ENCODE data around the gene HM13. TPM values are rescaled to one million over a fixed set of nuclear protein-coding genes. Genes with fewer than 3 reads are reported as not detected.
"Not testable (repeated sequence)": the region's sequence is repeated elsewhere in the genome, so short reads cannot be mapped to it uniquely, and the experiment has no call there.

HM13 gene
- total RNA-seq, 1 donor from 2014 or later, result 43.7 TPM

DNA sequence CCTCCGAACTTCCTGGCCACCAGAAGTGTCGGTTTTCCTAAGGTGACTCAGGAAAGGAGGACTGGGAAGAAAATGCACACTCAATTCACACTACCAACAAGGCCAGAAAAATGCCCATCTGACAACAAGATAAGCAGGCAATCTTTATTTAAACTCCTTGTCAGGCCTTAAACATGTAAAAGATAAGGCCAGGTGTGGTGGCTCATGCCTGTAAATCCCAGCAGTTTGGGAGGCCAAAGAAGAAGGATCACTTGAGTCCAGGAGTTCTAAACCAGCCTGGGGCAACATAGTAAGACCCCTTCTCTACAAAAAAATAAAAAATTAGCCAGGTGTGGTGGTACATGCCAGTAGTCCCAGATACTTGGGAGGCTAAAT, 83.2 kb downstream of the HM13 start:
- no peak for DNase-seq (ENCODE audit: low spot score)
- intact Hi-C loops (cut with DNase I), result no loop called here

- intact Hi-C loops (cut with DNase I), result no loop called here
- no peak for DNase-seq (ENCODE audit: low spot score)
Measured at GRCh38 chr20:31602431-31602778, 88.2 kb downstream of the HM13 start.

- no peak for DNase-seq (ENCODE audit: low spot score)
- intact Hi-C loops (cut with DNase I), result no loop called here
Measured at GRCh38 chr20:31602779-31603441, 88.7 kb downstream of the HM13 start.

DNA sequence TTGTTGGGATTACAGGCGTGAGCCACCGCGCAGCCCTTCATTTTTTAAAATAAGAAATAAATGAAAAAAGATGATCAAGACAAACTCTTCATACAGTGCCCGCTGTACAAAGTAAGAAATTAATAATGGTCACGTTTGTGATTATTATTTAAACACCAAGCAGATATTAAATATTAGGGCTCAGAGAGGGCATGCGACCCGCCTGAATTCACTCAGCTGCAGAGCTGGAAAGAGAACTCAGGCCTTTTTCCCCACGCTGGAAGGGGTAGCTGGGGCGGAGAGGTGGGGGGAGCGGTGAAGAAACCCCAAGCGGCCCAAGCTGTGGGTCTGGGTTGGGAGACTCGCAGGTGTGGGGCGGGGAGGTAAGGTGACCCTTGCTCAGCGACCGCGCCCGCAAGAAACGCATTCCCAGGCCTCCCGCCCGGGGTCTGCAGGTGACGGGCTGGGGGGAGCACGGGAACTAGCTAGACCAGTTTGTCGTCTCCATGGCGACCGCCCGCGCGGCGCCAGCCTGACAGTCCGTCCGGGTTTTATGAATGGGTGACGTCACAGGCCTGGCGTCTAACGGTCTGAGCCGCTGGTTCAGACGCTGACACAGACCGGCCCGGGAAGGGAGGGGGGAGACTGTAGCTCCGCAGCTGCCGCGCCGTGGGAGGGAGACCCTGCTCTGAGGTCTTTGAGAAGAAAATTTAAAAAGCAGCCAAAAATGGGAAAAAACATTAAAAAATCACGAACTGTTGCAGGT, 89.8 kb downstream of the HM13 start:
- intact Hi-C loops (cut with DNase I), result no loop called here
- peak; percentile 97 for DNase-seq (ENCODE audit: low spot score)

DNA sequence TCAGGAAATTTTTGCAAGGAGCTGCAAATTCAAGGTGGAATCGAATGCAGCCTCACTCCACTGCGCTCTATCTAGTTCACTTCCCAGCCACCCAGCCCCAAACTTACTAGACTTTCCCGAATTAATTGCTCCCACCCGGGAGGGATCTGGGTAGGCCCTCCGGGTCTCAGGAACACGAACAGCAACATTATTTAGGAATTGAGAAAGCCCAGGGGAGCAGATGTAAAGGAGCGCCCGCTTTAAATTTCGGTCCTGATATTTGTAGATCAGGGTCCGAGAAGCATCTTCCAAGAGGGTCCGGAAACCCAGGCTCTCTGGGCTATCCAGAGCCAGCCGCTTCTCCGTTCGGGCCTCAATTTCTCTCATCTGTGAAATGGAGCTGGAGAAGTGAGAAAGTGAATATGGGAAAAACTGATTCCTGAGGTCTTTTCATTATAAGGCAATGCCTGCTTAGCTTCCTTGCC, 90.4 kb downstream of the HM13 start:
- no peak for DNase-seq (ENCODE audit: low spot score)
- intact Hi-C loops (cut with DNase I), result no loop called here

- DNase-seq (ENCODE audit: low spot score), result peak; percentile 98
- intact Hi-C loops (cut with DNase I), result no loop called here
Measured at GRCh38 chr20:31605031-31605901, 91.0 kb downstream of the HM13 start, which contains the start of gene ID1. Gene ID1, plus strand, starts transcription at chr20:31605289. Its CDS starts 99 bp downstream, at chr20:31605388.

- intact Hi-C loops (cut with DNase I), result no loop called here
- no peak for DNase-seq (ENCODE audit: low spot score)
Measured at GRCh38 chr20:31605902-31606803, 91.9 kb downstream of the HM13 start.

DNA sequence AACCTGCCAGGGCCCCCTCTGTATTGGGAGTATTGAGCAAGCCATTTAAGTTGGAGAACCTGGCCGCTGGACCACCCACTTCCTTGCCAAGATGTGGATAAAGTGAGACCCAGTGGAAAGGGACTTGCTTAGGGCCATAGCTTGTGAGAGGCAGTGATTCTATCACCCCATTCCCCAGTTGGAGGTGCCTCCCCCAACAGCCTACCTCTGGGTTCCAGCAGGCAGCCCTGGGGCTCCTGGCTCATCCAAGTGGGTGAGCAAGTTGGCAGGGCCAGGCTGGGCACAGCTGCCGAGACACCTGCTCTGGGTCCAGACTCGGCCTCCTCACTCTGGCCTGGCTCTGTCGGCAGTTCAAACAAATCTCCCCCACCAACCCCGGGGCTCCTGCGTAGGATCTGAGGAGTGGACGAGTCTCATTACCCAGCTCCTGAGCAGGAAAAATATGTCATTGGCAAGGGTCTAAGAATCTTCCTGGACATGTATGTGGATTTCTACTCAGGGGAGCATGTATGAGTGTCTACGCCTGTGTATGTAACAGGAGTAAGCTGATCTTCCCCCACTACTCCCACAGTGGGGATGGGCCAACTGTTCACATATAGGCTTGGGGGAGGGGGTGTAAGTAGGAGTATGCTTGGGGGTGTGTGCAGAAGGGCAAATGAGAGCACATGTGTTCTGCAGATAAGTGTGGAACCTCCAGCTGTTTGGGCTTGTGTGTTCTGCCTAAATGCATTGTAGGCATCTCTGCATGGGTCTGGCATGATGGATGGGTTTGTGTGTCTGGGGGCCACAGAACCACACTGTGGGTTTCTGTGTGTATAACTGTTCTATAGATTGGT, 92.8 kb downstream of the HM13 start:
- intact Hi-C loops (cut with DNase I), result no loop called here
- DNase-seq (ENCODE audit: low spot score), result no peak

GRCh38 chr20:31607640-31608250, 93.5 kb downstream of the HM13 start:
- intact Hi-C loops (cut with DNase I), result loop anchor here (1.0 kb wide), 2 partner anchors 11 to 34 kb away; no protein-coding TSS in a partner anchor
- no peak for DNase-seq (ENCODE audit: low spot score)

- intact Hi-C loops (cut with DNase I), result loop anchor here (1.0 kb wide), 2 partner anchors 12 to 35 kb away; no protein-coding TSS in a partner anchor
- peak; percentile 91 for DNase-seq (ENCODE audit: low spot score)
Measured at GRCh38 chr20:31608251-31608945, 94.2 kb downstream of the HM13 start.

DNA sequence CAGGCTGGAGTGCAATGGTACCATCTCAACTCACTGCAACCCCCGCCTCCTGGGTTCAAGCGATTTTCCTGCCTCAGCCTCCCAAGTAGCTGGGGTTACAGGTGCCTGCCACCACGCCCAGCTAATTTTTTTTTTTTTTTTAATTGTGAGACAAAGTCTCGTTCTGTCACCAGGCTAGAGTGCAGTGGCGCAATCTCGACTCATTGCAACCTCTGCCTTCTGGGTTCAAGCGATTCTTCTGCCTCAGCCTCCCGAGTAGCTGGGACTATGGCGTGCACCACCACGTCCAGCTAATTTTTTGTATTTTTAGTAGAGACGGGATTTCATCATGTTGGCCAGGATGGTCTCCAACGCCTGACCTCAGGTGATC, 98.0 kb downstream of the HM13 start:
- intact Hi-C loops (cut with DNase I), result loop anchor here (2.0 kb wide), 1 partner anchor 49 kb away; no protein-coding TSS in a partner anchor
- DNase-seq (ENCODE audit: low spot score), result not testable (repeated sequence)

DNA sequence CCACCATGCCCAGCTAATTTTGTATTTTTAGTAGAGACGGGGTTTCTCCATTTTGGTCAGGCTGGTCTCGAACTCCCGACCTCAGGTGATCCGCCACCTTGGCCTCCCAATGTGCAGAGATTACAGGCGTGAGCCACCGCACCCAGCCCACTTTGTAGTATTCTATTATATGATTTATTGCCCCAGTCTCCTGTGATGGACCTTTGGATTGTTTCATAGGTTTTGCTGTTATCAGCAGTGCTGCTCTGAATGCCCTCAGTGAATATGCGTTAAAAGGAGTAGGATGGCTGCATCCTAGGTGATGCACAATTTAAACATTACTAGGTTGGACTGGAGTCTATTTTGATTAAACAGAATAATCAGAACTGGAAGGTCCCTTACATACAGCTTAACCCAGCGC, 101.2 kb downstream of the HM13 start:
- no peak for DNase-seq (ENCODE audit: low spot score)
- intact Hi-C loops (cut with DNase I), result no loop called here

- intact Hi-C loops (cut with DNase I), result no loop called here
- no peak for DNase-seq (ENCODE audit: low spot score)
Measured at GRCh38 chr20:31617432-31618104, 103.3 kb downstream of the HM13 start.
